Muscle of leg (tissue), 9 donors: ENCODE results near the gene STING1. TPM values are rescaled to one million over a fixed set of nuclear protein-coding genes. Genes with fewer than 3 reads are reported as not detected.

Experiments used
- polyA plus RNA-seq, 8 donors: library from polyadenylated mRNA; unstranded; fragments of 120-200 nt; gene quantifications; one replicate each; pipeline versions ENCODE4 v1.2.1 to v1.2.3, GENCODE V29; 2013; ENCODE audit warnings: inconsistent platforms in 1 of 8, low replicate concordance in 1 of 8; ENCODE audit not compliant: insufficient read length in 8 of 8, insufficient read depth in 1 of 8
- total RNA-seq: library from RNA; stranded (reverse); fragments of 120-200 nt; gene quantifications from one replicate; pipeline ENCODE4 v1.2.4, GENCODE V29; 2013

STING1 gene
- total and polyA plus RNA-seq, 9 donors, result 19.3 to 43.6 (median 36.2) TPM

Other genes starting within 250 kb of the STING1 start
- gene MATR3, start 189.0 kb downstream of the STING1 start, total RNA-seq, result 255 TPM
- 100 to 1,000 TPM; 262 to 369 (median 307) TPM for gene MATR3, start 189.0 kb downstream of the STING1 start, polyA plus RNA-seq
- 54.0 TPM for gene PAIP2, start 140.9 kb downstream of the STING1 start, total RNA-seq
- gene PAIP2, start 140.9 kb downstream of the STING1 start, polyA plus RNA-seq, result 100 to 1,000 TPM in 7 of 8 donors, 10 to 100 TPM in 1; 94.9 to 146 (median 123) TPM
- 0.04 TPM for gene SLC23A1, start 99.5 kb downstream of the STING1 start, total RNA-seq
- 1 to 10 TPM in 2 of 8 donors, under 1 TPM in 6; 0.11 to 2.1 (median 0.34) TPM for gene SLC23A1, start 99.5 kb downstream of the STING1 start, polyA plus RNA-seq
- 0.62 TPM for gene MZB1, start 92.8 kb downstream of the STING1 start, total RNA-seq
- under 1 TPM; 0.22 to 0.95 (median 0.42) TPM for gene MZB1, start 92.8 kb downstream of the STING1 start, polyA plus RNA-seq
- 18.8 TPM for gene PROB1, start 87.7 kb downstream of the STING1 start, total RNA-seq
- 10 to 100 TPM; 27.8 to 54.2 (median 39.3) TPM for gene PROB1, start 87.7 kb downstream of the STING1 start, polyA plus RNA-seq
- gene SPATA24, start 78.7 kb downstream of the STING1 start, total RNA-seq, result 12.5 TPM
- 10 to 100 TPM in 5 of 8 donors, 1 to 10 TPM in 3; 6.9 to 14.5 (median 10.1) TPM for gene SPATA24, start 78.7 kb downstream of the STING1 start, polyA plus RNA-seq
- gene DNAJC18, start 43.2 kb downstream of the STING1 start, total RNA-seq, result 15.3 TPM
- 10 to 100 TPM; 15.9 to 29.9 (median 20.5) TPM for gene DNAJC18, start 43.2 kb downstream of the STING1 start, polyA plus RNA-seq
- 36.0 TPM for gene ECSCR, start 20.0 kb downstream of the STING1 start, total RNA-seq
- gene ECSCR, start 20.0 kb downstream of the STING1 start, polyA plus RNA-seq, result 10 to 100 TPM; 30.9 to 47.9 (median 35.7) TPM
- gene SMIM33, start 11.8 kb downstream of the STING1 start, total RNA-seq, result not detected
- under 1 TPM in 2 of 8 donors, not detected in 6; 0.05 to 0.16 TPM for gene SMIM33, start 11.8 kb downstream of the STING1 start, polyA plus RNA-seq
- 93.2 TPM for gene UBE2D2, start 78.6 kb upstream of the STING1 start, total RNA-seq
- gene UBE2D2, start 78.6 kb upstream of the STING1 start, polyA plus RNA-seq, result 100 to 1,000 TPM; 102 to 127 (median 112) TPM
- gene CXXC5, start 165.6 kb upstream of the STING1 start, total RNA-seq, result 63.3 TPM
- 10 to 100 TPM; 75.8 to 93.0 (median 80.8) TPM for gene CXXC5, start 165.6 kb upstream of the STING1 start, polyA plus RNA-seq